HG02798 (cell line): ENCODE data around the gene CLCNKB.
"Not testable (repeated sequence)": the region's sequence is repeated elsewhere in the genome, so short reads cannot be mapped to it uniquely, and the experiment has no call there.

ENCODE experiments used
- ATAC-seq: cut with Tn5 transposase; IDR thresholded peaks from one replicate; pipeline ENCODE4 v1.9.1; 2021; ENCODE audit warnings: mild to moderate bottlenecking; ENCODE audit not compliant: unreplicated experiment, poor library complexity

The CLCNKB gene

GRCh38 chr1:16043521-16043920 is at the start of gene CLCNKB:
Gene CLCNKB (plus strand): TSS chr1:16043782. CDS start chr1:16044493, 711 bp downstream.
- no peak for ATAC-seq

- no peak for ATAC-seq
Measured at GRCh38 chr1:15994081-15994480, 49.5 kb upstream of the CLCNKB start.

- no peak for ATAC-seq
Measured at GRCh38 chr1:15994590-15995351, 48.8 kb upstream of the CLCNKB start.

GRCh38 chr1:15997076-15997585 is 46.5 kb upstream of the CLCNKB start:
- no peak for ATAC-seq

GRCh38 chr1:15997637-15998280 is 45.8 kb upstream of the CLCNKB start:
- no peak for ATAC-seq

GRCh38 chr1:15998929-15999328 is 44.7 kb upstream of the CLCNKB start:
- ATAC-seq: no peak

- not testable (repeated sequence) for ATAC-seq
Measured at GRCh38 chr1:16001274-16001673, 42.3 kb upstream of the CLCNKB start.

- no peak for ATAC-seq
Measured at GRCh38 chr1:16005597-16005996, 38.0 kb upstream of the CLCNKB start.

GRCh38 chr1:16006010-16006409 is 37.6 kb upstream of the CLCNKB start:
- ATAC-seq: no peak

- no peak for ATAC-seq
Measured at GRCh38 chr1:16006552-16007485, 36.8 kb upstream of the CLCNKB start.

- ATAC-seq: no peak
Measured at GRCh38 chr1:16007671-16008341, 35.8 kb upstream of the CLCNKB start.

GRCh38 chr1:16009030-16009460 is 34.5 kb upstream of the CLCNKB start:
- ATAC-seq: peak; percentile 44

- ATAC-seq: no peak
Measured at GRCh38 chr1:16009678-16010077, 33.9 kb upstream of the CLCNKB start.

GRCh38 chr1:16010837-16011236 is 32.7 kb upstream of the CLCNKB start:
- ATAC-seq: no peak

- no peak for ATAC-seq
Measured at GRCh38 chr1:16011936-16012589, 31.5 kb upstream of the CLCNKB start.

GRCh38 chr1:16012590-16013219 is 30.9 kb upstream of the CLCNKB start:
- no peak for ATAC-seq

- ATAC-seq: no peak
Measured at GRCh38 chr1:16013220-16013907, 30.2 kb upstream of the CLCNKB start.

GRCh38 chr1:16013908-16014258 is 29.7 kb upstream of the CLCNKB start:
- ATAC-seq: no peak
